Measurements from ENCODE around the gene SNRPE.

The SNRPE gene

GRCh38 chr1:203914292-203914691 lies 52.9 kb downstream of the SNRPE start:
- Histone ChIP-seq H4K20me1 (ENCODE audit: insufficient read depth) (no peaks in the 10 kb centered on the region), H3K4me3 (IDR thresholded peaks at IDR 0.05; ENCODE audit: insufficient read depth, low read depth, low read length) (no peak overlapping the region), H3K4me1 (ENCODE audit: low read depth, poor library complexity, severe bottlenecking) (no peaks in the 10 kb centered on the region), H3K36me3 (ENCODE audit: insufficient read depth) (no peaks in the 10 kb centered on the region), H3K4me2 (no peak overlapping the region), H3K79me2 (ENCODE audit: insufficient read depth, low read depth) (no peaks in the 10 kb centered on the region), H2AFZ (ENCODE audit: low read depth) (no peak overlapping the region), H3K9ac (no peak overlapping the region), H3K27ac (no peak overlapping the region), H3K27me3 (ENCODE audit: insufficient read depth, low read depth) (no peaks in the 10 kb centered on the region)
- no peak for TF ChIP-seq CTCF (conservative IDR thresholded peaks at IDR 0.05; ENCODE audit: low read depth, low read length)

- Histone ChIP-seq H3K79me2 (ENCODE audit: insufficient read depth, low read depth) (no peaks in the 10 kb centered on the region), H3K4me3 (IDR thresholded peaks at IDR 0.05; ENCODE audit: insufficient read depth, low read depth, low read length) (no peak overlapping the region), H4K20me1 (ENCODE audit: insufficient read depth) (no peaks in the 10 kb centered on the region), H3K4me2 (no peak overlapping the region), H3K9ac (no peak overlapping the region), H3K4me1 (ENCODE audit: low read depth, poor library complexity, severe bottlenecking) (no peaks in the 10 kb centered on the region), H3K27ac (no peak overlapping the region), H3K36me3 (ENCODE audit: insufficient read depth) (no peaks in the 10 kb centered on the region), H3K27me3 (ENCODE audit: insufficient read depth, low read depth) (no peaks in the 10 kb centered on the region), H2AFZ (ENCODE audit: low read depth) (no peak overlapping the region)
- no peak for TF ChIP-seq CTCF (conservative IDR thresholded peaks at IDR 0.05; ENCODE audit: low read depth, low read length)
Measured at GRCh38 chr1:203915811-203916210, 54.4 kb downstream of the SNRPE start.

GRCh38 chr1:203916756-203917155 lies 55.4 kb downstream of the SNRPE start:
- Histone ChIP-seq H3K4me1 (ENCODE audit: low read depth, poor library complexity, severe bottlenecking) (no peaks in the 10 kb centered on the region), H3K27me3 (ENCODE audit: insufficient read depth, low read depth) (no peaks in the 10 kb centered on the region), H3K79me2 (ENCODE audit: insufficient read depth, low read depth) (no peaks in the 10 kb centered on the region), H3K27ac (no peak overlapping the region), H3K9ac (no peak overlapping the region), H2AFZ (ENCODE audit: low read depth) (no peak overlapping the region), H4K20me1 (ENCODE audit: insufficient read depth) (no peaks in the 10 kb centered on the region), H3K4me3 (IDR thresholded peaks at IDR 0.05; ENCODE audit: insufficient read depth, low read depth, low read length) (no peak overlapping the region), H3K36me3 (ENCODE audit: insufficient read depth) (no peaks in the 10 kb centered on the region), H3K4me2 (no peak overlapping the region)
- TF ChIP-seq CTCF (conservative IDR thresholded peaks at IDR 0.05; ENCODE audit: low read depth, low read length), result no peak
